Subcutaneous adipose tissue (tissue), 4 donors: ENCODE measurements around the gene PCBD1. TPM values are rescaled to one million over a fixed set of nuclear protein-coding genes. Genes with fewer than 3 reads are reported as not detected.

Experiments used
- total RNA-seq, 4 donors: library from RNA; depleted of rRNA; stranded (reverse); fragments of >200 nt; gene quantifications; one replicate each; pipeline ENCODE4 v1.1.0, GENCODE V29; 2016
- TF ChIP-seq, protein P1 (sequence below): fragments of 450-650 bp; IDR thresholded peaks from one replicate; pipeline ENCODE4 v1.5.1; 2016; ENCODE audit warnings: low read depth, mild to moderate bottlenecking, control low read depth, antibody characterized with exemption, moderate library complexity

Gene PCBD1
- total RNA-seq, 4 donors from 2014 or later: 62.8 to 141 (median 83.7) TPM

- TF ChIP-seq, protein P1, sequence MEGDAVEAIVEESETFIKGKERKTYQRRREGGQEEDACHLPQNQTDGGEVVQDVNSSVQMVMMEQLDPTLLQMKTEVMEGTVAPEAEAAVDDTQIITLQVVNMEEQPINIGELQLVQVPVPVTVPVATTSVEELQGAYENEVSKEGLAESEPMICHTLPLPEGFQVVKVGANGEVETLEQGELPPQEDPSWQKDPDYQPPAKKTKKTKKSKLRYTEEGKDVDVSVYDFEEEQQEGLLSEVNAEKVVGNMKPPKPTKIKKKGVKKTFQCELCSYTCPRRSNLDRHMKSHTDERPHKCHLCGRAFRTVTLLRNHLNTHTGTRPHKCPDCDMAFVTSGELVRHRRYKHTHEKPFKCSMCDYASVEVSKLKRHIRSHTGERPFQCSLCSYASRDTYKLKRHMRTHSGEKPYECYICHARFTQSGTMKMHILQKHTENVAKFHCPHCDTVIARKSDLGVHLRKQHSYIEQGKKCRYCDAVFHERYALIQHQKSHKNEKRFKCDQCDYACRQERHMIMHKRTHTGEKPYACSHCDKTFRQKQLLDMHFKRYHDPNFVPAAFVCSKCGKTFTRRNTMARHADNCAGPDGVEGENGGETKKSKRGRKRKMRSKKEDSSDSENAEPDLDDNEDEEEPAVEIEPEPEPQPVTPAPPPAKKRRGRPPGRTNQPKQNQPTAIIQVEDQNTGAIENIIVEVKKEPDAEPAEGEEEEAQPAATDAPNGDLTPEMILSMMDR: no peak
Measured at GRCh38 chr10:70898687-70899086, 10.3 kb upstream of the PCBD1 start.

- TF ChIP-seq, protein P1: no peak
Measured at GRCh38 chr10:70896551-70896950, 8.2 kb upstream of the PCBD1 start.

GRCh38 chr10:70894416-70894815 is 6.1 kb upstream of the PCBD1 start:
- TF ChIP-seq, protein P1: no peak

- TF ChIP-seq, protein P1: no peak
Measured at GRCh38 chr10:70893227-70894006, 5.1 kb upstream of the PCBD1 start.

DNA sequence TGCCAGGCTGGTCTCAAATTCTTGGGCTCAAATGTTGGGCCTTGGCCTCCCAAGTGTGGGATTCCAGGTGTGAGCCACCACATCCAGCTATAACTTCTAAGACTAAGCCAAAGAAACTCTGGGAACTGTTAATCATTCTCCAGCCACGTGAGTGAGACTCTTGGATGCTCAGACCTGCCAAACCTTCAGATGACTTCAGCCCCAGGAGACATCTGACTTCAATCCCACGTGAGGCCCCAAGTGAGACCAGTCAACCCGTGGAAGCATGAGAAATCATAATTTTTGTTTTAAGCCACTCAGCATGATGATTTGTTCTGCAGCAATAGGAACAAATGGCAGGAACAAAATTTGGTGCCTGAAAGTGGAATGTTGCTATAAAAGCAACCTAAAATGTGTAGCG is 4.3 kb upstream of the PCBD1 start:
- TF ChIP-seq, protein P1: no peak

- TF ChIP-seq, protein P1: no peak
Measured at GRCh38 chr10:70891627-70892026, 3.3 kb upstream of the PCBD1 start.

GRCh38 chr10:70890917-70891431 is 2.6 kb upstream of the PCBD1 start:
- TF ChIP-seq, protein P1: no peak
